Epidermal melanocyte (primary cell): ENCODE results near the gene CRIP1.

Experiments
- DNase-seq: peaks from one replicate; pipeline ENCODE4 v3.0.0; 2011; ENCODE audit warnings: low spot score; ENCODE audit not compliant: insufficient read length

The CRIP1 gene

GRCh38 chr14:105503935-105504692 is 17.4 kb downstream of the CRIP1 start:
- DNase-seq = no peak

GRCh38 chr14:105505101-105505500 is 18.4 kb downstream of the CRIP1 start:
- DNase-seq = no peak

- no peak for DNase-seq
Observed at GRCh38 chr14:105507247-105507646, 20.6 kb downstream of the CRIP1 start.

GRCh38 chr14:105508069-105508468 is 21.4 kb downstream of the CRIP1 start:
- DNase-seq = no peak

- DNase-seq = no peak
Observed at GRCh38 chr14:105508601-105509000, 21.9 kb downstream of the CRIP1 start.

- no peak for DNase-seq
Observed at GRCh38 chr14:105517096-105517495, 30.4 kb downstream of the CRIP1 start.

- no peak for DNase-seq
Observed at GRCh38 chr14:105519946-105520698, 33.4 kb downstream of the CRIP1 start.

GRCh38 chr14:105525326-105525725 is 38.6 kb downstream of the CRIP1 start:
- no peak for DNase-seq

- peak; percentile 33 for DNase-seq
Observed at GRCh38 chr14:105525861-105526775, 39.4 kb downstream of the CRIP1 start, which contains the start of gene TMEM121. Gene TMEM121 (plus strand): TSS chr14:105526583. CDS start chr14:105528835, 2,252 bp downstream.

- peak; percentile 18 for DNase-seq
Observed at GRCh38 chr14:105526776-105527380, 40.2 kb downstream of the CRIP1 start.

- DNase-seq = no peak
Observed at GRCh38 chr14:105527381-105527825, 40.7 kb downstream of the CRIP1 start.

- peak; percentile 96 for DNase-seq
Observed at GRCh38 chr14:105527826-105528585, 41.3 kb downstream of the CRIP1 start.

- peak; percentile 15 for DNase-seq
Observed at GRCh38 chr14:105528586-105529318, 42.1 kb downstream of the CRIP1 start.

GRCh38 chr14:105529319-105529568 is 42.6 kb downstream of the CRIP1 start:
- DNase-seq = no peak

GRCh38 chr14:105529569-105530284 is 43.0 kb downstream of the CRIP1 start:
- no peak for DNase-seq

- no peak for DNase-seq
Observed at GRCh38 chr14:105530285-105531087, 43.8 kb downstream of the CRIP1 start.

GRCh38 chr14:105531088-105531893 is 44.6 kb downstream of the CRIP1 start:
- no peak for DNase-seq
